ENCODE data around the gene GIPC3. TPM values are rescaled to one million over a fixed set of nuclear protein-coding genes. Genes with fewer than 3 reads are reported as not detected.

Gene GIPC3
- total RNA-seq, 1 donor from 2014 or later, result 2.2 TPM

DNA sequence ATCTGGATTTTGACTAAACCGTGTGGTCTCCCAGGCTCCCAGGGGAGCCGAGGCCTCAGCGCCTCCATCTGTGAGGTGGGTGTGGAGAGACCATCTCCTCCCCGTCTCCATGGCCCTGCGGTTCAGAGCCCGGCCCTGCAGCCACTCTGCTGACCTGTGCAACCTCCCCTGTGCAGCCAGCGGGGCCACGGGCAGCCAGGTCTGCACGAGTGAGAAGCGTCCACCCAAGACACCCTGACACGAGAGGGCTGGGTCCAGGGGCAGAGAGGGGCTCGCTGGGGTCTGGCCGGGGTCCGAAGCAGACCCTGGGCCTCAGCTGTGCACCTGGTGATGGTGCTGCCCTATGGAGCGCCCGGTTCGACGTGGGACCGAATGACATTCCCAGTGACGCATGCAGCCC is 51.7 kb downstream of the GIPC3 start:
- no peak overlapping the region for H3K4me3 Mint-ChIP-seq (ENCODE audit: unreplicated experiment)
- peaks cover 14% of the 10 kb centered on the region for H3K36me3 Mint-ChIP-seq (ENCODE audit: low read depth)
- no peak for DNase-seq (ENCODE audit: low spot score)
- TF ChIP-seq, protein P1, sequence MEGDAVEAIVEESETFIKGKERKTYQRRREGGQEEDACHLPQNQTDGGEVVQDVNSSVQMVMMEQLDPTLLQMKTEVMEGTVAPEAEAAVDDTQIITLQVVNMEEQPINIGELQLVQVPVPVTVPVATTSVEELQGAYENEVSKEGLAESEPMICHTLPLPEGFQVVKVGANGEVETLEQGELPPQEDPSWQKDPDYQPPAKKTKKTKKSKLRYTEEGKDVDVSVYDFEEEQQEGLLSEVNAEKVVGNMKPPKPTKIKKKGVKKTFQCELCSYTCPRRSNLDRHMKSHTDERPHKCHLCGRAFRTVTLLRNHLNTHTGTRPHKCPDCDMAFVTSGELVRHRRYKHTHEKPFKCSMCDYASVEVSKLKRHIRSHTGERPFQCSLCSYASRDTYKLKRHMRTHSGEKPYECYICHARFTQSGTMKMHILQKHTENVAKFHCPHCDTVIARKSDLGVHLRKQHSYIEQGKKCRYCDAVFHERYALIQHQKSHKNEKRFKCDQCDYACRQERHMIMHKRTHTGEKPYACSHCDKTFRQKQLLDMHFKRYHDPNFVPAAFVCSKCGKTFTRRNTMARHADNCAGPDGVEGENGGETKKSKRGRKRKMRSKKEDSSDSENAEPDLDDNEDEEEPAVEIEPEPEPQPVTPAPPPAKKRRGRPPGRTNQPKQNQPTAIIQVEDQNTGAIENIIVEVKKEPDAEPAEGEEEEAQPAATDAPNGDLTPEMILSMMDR (IDR thresholded peaks at IDR 0.05), result no peak
- H3K9me3 Mint-ChIP-seq (ENCODE audit: low read depth), result no peaks in the 10 kb centered on the region
- no peak overlapping the region for H3K27ac Mint-ChIP-seq (ENCODE audit: unreplicated experiment)
- H3K4me1 Mint-ChIP-seq (ENCODE audit: low read depth), result no peaks in the 10 kb centered on the region
- H3K27me3 Mint-ChIP-seq (ENCODE audit: low read depth), result no peaks in the 10 kb centered on the region

DNA sequence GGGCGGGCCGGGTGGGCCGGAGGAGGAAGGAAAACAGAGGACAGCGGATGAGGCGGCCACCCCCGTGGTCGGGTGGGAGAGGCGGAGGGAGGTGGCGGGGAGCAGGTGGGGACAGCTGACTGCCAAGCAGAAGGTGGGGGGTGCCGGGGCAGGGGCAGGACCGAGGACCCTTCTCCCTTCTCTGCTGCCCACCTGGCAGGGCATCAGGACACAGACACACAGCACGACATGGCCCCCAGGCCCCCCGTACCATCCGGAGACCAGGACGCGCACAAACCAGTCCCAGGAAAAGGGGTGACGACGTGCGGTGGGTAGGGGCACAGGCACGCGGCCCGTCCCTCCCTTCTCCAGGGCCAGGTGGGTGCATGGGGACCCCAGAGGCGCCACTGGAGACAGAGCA is 52.3 kb downstream of the GIPC3 start:
- Mint-ChIP-seq H3K27me3 (ENCODE audit: low read depth) (no peaks in the 10 kb centered on the region), H3K4me1 (ENCODE audit: low read depth) (no peaks in the 10 kb centered on the region), H3K27ac (ENCODE audit: unreplicated experiment) (no peak overlapping the region), H3K9me3 (ENCODE audit: low read depth) (no peaks in the 10 kb centered on the region), H3K4me3 (ENCODE audit: unreplicated experiment) (no peak overlapping the region), H3K36me3 (ENCODE audit: low read depth) (peaks cover 14% of the 10 kb centered on the region)
- TF ChIP-seq, protein P1 (IDR thresholded peaks at IDR 0.05), result no peak
- DNase-seq (ENCODE audit: low spot score), result no peak

DNA sequence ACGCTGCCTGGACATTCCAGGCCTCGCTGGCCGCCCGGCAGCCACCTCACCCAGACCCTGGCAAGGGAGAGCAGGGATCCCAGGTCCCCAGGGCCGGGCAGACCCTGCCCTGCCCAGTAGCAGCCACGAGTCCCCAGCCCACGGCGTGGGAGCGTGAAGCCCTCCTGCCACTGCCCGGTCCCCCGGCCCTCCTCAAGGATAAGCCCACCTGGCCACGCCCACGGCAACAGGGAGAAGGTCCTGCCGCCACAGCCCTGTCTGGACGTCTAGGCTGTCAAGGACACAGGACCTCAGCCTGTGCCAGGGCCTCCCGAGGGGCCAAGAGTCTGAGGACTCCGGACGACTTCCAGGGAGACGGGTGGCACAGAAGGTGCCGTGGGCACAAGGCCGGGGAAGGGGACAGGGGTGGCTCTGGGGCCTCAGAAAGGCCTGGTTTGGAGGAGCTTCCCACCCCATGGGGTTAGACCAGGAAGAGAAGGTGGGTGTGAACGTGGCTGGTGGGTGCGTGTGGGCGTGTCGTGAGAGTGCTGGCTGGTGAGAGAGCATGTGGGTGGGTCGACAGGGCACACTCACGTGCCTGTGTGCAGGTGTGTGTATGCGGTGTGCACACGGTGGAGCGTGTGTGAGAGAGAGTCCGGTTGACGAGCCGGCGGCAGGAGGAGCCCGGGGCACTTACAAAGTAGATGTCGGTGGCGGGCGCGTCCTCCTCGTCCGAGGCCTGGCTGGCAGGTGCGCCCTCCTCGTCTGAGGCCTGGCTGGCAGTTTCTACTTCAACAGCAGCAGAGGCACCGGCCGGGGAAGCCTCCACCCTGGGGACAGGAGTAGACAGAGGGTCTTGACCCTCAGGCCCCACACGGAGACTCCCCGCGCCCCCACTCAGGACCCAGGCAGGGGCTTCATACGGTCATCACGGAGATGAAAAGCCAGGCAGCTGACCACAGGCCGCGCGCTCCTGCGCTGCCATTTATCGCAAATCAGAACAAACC is 53.2 kb downstream of the GIPC3 start:
- peaks cover 11% of the 10 kb centered on the region for H3K36me3 Mint-ChIP-seq (ENCODE audit: low read depth)
- H3K4me3 Mint-ChIP-seq (ENCODE audit: unreplicated experiment), result no peak overlapping the region
- TF ChIP-seq, protein P1 (IDR thresholded peaks at IDR 0.05), result no peak
- H3K9me3 Mint-ChIP-seq (ENCODE audit: low read depth), result no peaks in the 10 kb centered on the region
- no peaks in the 10 kb centered on the region for H3K27me3 Mint-ChIP-seq (ENCODE audit: low read depth)
- no peak for DNase-seq (ENCODE audit: low spot score)
- no peaks in the 10 kb centered on the region for H3K4me1 Mint-ChIP-seq (ENCODE audit: low read depth)
- H3K27ac Mint-ChIP-seq (ENCODE audit: unreplicated experiment), result no peak overlapping the region

DNA sequence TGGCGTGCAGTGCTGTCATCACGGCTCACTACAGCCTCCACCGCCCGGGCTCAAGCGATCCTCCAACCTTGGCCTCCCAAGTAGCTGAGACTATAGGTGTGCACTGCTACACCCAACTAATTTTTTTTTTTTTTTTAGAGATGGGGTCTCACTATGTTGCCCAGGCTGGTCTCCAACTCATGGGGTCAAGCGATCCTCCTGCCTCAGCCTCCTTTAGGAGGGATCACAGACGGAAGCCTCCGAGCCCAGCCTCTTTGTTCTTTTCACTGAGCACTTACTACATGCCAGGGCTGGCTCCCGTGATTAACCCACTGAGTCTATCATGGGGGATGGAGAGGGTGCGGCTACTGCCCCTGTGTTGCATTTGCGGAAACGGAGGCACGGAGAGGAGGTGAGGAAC is 54.2 kb downstream of the GIPC3 start:
- DNase-seq (ENCODE audit: low spot score), result no peak
- Mint-ChIP-seq H3K36me3 (ENCODE audit: low read depth) (peaks cover 11% of the 10 kb centered on the region), H3K27ac (ENCODE audit: unreplicated experiment) (no peak overlapping the region), H3K9me3 (ENCODE audit: low read depth) (no peaks in the 10 kb centered on the region), H3K27me3 (ENCODE audit: low read depth) (no peaks in the 10 kb centered on the region), H3K4me1 (ENCODE audit: low read depth) (no peaks in the 10 kb centered on the region), H3K4me3 (ENCODE audit: unreplicated experiment) (no peak overlapping the region)
- TF ChIP-seq, protein P1 (IDR thresholded peaks at IDR 0.05), result no peak

DNA sequence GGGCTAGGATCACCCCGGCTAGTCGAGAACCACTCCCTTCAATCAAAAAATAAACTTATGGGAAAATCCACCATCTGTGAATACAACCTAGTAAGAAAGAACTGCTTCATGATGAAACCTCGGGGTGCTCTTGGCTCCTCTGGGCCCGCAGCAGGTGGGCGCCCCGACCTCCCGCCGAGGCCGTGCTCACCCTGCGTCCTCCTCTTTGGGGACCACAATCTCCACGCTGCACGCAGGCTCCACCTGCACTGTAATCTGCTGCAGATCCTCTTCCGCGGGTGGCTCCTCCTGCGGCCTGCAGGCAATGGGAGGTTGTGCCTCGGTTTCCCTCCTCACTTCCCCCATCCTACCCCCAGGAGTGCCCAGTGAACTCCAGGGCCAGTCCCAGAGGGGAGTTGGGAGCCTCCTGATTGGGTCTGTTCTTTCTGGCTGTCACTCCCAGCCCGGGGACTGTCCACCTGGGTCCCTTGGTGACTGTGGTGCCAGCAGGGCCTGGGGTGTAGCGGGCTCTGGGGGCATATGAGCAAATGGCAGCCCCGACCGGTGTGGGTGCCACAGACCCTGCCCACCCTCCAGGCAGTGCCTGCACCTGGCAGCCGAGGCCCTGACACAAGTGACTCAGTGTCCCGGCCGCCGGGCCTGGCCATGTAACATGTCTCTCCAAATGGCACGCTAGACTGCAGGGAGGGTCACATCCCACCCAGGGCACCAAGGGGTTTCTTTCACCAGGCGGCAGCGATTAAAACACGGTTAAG is 56.4 kb downstream of the GIPC3 start:
- Mint-ChIP-seq H3K9me3 (ENCODE audit: low read depth) (no peaks in the 10 kb centered on the region), H3K27ac (ENCODE audit: unreplicated experiment) (no peak overlapping the region), H3K4me3 (ENCODE audit: unreplicated experiment) (no peak overlapping the region), H3K4me1 (ENCODE audit: low read depth) (no peaks in the 10 kb centered on the region), H3K27me3 (ENCODE audit: low read depth) (no peaks in the 10 kb centered on the region), H3K36me3 (ENCODE audit: low read depth) (peaks cover 15% of the 10 kb centered on the region)
- DNase-seq (ENCODE audit: low spot score), result no peak
- TF ChIP-seq, protein P1 (IDR thresholded peaks at IDR 0.05), result no peak

Measured in chondrocyte (in vitro differentiated cells).